ENCODE results near the gene LRCH1. TPM values are rescaled to one million over a fixed set of nuclear protein-coding genes. Genes with fewer than 3 reads are reported as not detected.

The LRCH1 gene
- total and polyA plus RNA-seq, 4 donors, result 2.6 to 6.6 (median 3.4) TPM

DNA sequence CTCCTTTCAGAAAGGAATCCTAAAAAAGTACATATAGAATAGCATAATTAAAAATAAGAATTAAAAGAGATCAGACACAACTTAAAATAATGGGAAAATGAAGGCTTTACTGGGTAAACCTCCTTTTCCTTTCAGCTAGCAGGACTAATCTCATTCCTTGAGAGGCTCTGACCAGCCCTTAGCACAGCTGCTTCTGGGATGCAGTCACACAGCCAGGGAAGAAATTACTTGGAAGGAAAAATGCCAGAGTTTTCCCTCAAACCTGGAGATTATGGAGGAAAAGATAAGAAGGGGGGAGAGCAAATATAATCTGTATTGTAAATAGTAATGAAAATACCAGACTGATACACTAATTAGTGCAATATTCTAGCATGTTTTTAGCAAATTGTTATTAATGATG is 91.8 kb downstream of the LRCH1 start:
- Histone ChIP-seq H3K36me3 (ENCODE audit: control insufficient read depth in 4 of 4, insufficient read depth in 3 of 4, low read depth in 1 of 4, low read length in 3 of 4) (no peaks in the 10 kb centered on the region), H3K9ac (ENCODE audit: low read depth in 1 of 2, low read length in 2 of 2) (no peak overlapping the region), H3K4me1 (ENCODE audit: control insufficient read depth in 4 of 4, insufficient read depth in 4 of 4, low read length in 3 of 4) (peaks cover 10 to 30% (median 21%) of the 10 kb centered on the region in 4 donors), H3K27me3 (ENCODE audit: control insufficient read depth in 4 of 4, insufficient read depth in 4 of 4, low read length in 3 of 4) (no peaks in the 10 kb centered on the region), H3K9me3 (ENCODE audit: control insufficient read depth in 4 of 4, low read length in 3 of 4) (no peaks in the 10 kb centered on the region), H3K4me3 (ENCODE audit: low read depth in 1 of 3, low read length in 3 of 3) (no peak overlapping the region), H3K27ac (ENCODE audit: low read depth in 1 of 2, low read length in 2 of 2) (no peak overlapping the region)
- TF ChIP-seq, protein P1, sequence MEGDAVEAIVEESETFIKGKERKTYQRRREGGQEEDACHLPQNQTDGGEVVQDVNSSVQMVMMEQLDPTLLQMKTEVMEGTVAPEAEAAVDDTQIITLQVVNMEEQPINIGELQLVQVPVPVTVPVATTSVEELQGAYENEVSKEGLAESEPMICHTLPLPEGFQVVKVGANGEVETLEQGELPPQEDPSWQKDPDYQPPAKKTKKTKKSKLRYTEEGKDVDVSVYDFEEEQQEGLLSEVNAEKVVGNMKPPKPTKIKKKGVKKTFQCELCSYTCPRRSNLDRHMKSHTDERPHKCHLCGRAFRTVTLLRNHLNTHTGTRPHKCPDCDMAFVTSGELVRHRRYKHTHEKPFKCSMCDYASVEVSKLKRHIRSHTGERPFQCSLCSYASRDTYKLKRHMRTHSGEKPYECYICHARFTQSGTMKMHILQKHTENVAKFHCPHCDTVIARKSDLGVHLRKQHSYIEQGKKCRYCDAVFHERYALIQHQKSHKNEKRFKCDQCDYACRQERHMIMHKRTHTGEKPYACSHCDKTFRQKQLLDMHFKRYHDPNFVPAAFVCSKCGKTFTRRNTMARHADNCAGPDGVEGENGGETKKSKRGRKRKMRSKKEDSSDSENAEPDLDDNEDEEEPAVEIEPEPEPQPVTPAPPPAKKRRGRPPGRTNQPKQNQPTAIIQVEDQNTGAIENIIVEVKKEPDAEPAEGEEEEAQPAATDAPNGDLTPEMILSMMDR (IDR thresholded peaks at IDR 0.05; ENCODE audit: low read depth, low read length, missing input control), result no peak
- TF ChIP-seq RAD21 (IDR thresholded peaks at IDR 0.05), result no peak
- no peak for TF ChIP-seq GABPA (IDR thresholded peaks at IDR 0.05 in 1 of 2, conservative IDR thresholded peaks at IDR 0.05 in 1 of 2)
- no peak for TF ChIP-seq YY1 (IDR thresholded peaks at IDR 0.05)
- TF ChIP-seq, protein P2, sequence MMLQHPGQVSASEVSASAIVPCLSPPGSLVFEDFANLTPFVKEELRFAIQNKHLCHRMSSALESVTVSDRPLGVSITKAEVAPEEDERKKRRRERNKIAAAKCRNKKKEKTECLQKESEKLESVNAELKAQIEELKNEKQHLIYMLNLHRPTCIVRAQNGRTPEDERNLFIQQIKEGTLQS (IDR thresholded peaks at IDR 0.05), result no peak
- no peak for TF ChIP-seq NR2F2 (IDR thresholded peaks at IDR 0.05)
- no peak for TF ChIP-seq HNF4G (IDR thresholded peaks at IDR 0.05)
- TF ChIP-seq HNF4A (conservative IDR thresholded peaks at IDR 0.05), result no peak
- no peak for TF ChIP-seq JUND (IDR thresholded peaks at IDR 0.05)
- TF ChIP-seq EGR1 (IDR thresholded peaks at IDR 0.05; ENCODE audit: low read depth in 2 of 2), result no peak
- no peak for DNase-seq (ENCODE audit: low spot score)

DNA sequence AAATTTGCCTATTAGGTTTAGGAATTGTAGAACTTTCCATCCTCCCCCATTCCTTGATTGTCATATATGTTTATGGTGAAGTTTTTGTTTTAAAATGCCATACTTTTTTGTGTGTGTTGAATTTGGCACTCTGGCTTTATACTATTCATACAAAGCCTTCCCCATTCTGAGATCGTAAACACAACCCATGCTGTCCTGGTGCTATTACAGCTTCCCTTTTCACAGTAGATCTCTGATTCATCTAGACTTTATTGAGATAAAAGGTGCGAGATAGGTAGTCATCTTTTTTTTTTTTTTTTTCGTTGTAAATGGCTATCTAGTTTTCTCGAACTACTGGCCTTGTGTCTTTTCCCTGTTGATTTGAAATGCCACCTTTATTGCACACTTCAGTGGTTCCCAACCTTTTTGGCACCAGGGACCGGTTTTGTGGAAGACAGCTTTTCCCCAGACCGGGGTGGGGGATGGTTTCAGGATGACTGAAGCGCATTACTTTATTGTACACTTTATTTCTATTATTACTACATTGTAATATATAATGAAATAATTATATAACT is 94.6 kb downstream of the LRCH1 start:
- Histone ChIP-seq H3K36me3 (ENCODE audit: control insufficient read depth in 4 of 4, insufficient read depth in 3 of 4, low read depth in 1 of 4, low read length in 3 of 4) (no peaks in the 10 kb centered on the region), H3K4me3 (ENCODE audit: low read depth in 1 of 3, low read length in 3 of 3) (no peak overlapping the region), H3K27me3 (ENCODE audit: control insufficient read depth in 4 of 4, insufficient read depth in 4 of 4, low read length in 3 of 4) (no peaks in the 10 kb centered on the region), H3K4me1 (ENCODE audit: control insufficient read depth in 4 of 4, insufficient read depth in 4 of 4, low read length in 3 of 4) (peaks cover 7 to 23% (median 18%) of the 10 kb centered on the region in 4 donors), H3K27ac (ENCODE audit: low read depth in 1 of 2, low read length in 2 of 2) (no peak overlapping the region), H3K9me3 (ENCODE audit: control insufficient read depth in 4 of 4, low read length in 3 of 4) (no peaks in the 10 kb centered on the region), H3K9ac (ENCODE audit: low read depth in 1 of 2, low read length in 2 of 2) (no peak overlapping the region)
- no peak for DNase-seq (ENCODE audit: low spot score)
- WGBS, result 74% methylated on average over 7 of the region's 7 CpGs
- TF ChIP-seq HNF4A (conservative IDR thresholded peaks at IDR 0.05) (no peak), FOXA2 (IDR thresholded peaks at IDR 0.05) (no peak), YY1 (IDR thresholded peaks at IDR 0.05) (no peak), SP1 (IDR thresholded peaks at IDR 0.05) (no peak), FOXA1 (IDR thresholded peaks at IDR 0.05) (no peak), TAF1 (conservative IDR thresholded peaks at IDR 0.05) (no peak), RXRA (IDR thresholded peaks at IDR 0.05) (no peak)
- TF ChIP-seq, protein P3, sequence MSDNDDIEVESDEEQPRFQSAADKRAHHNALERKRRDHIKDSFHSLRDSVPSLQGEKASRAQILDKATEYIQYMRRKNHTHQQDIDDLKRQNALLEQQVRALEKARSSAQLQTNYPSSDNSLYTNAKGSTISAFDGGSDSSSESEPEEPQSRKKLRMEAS (IDR thresholded peaks at IDR 0.05), result no peak
- TF ChIP-seq, protein P1 (IDR thresholded peaks at IDR 0.05; ENCODE audit: low read depth, low read length, missing input control), result no peak
- TF ChIP-seq, protein P4, sequence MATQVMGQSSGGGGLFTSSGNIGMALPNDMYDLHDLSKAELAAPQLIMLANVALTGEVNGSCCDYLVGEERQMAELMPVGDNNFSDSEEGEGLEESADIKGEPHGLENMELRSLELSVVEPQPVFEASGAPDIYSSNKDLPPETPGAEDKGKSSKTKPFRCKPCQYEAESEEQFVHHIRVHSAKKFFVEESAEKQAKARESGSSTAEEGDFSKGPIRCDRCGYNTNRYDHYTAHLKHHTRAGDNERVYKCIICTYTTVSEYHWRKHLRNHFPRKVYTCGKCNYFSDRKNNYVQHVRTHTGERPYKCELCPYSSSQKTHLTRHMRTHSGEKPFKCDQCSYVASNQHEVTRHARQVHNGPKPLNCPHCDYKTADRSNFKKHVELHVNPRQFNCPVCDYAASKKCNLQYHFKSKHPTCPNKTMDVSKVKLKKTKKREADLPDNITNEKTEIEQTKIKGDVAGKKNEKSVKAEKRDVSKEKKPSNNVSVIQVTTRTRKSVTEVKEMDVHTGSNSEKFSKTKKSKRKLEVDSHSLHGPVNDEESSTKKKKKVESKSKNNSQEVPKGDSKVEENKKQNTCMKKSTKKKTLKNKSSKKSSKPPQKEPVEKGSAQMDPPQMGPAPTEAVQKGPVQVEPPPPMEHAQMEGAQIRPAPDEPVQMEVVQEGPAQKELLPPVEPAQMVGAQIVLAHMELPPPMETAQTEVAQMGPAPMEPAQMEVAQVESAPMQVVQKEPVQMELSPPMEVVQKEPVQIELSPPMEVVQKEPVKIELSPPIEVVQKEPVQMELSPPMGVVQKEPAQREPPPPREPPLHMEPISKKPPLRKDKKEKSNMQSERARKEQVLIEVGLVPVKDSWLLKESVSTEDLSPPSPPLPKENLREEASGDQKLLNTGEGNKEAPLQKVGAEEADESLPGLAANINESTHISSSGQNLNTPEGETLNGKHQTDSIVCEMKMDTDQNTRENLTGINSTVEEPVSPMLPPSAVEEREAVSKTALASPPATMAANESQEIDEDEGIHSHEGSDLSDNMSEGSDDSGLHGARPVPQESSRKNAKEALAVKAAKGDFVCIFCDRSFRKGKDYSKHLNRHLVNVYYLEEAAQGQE (IDR thresholded peaks at IDR 0.05), result no peak
- TF ChIP-seq, protein P2 (IDR thresholded peaks at IDR 0.05), result no peak
- TF ChIP-seq, protein P5, sequence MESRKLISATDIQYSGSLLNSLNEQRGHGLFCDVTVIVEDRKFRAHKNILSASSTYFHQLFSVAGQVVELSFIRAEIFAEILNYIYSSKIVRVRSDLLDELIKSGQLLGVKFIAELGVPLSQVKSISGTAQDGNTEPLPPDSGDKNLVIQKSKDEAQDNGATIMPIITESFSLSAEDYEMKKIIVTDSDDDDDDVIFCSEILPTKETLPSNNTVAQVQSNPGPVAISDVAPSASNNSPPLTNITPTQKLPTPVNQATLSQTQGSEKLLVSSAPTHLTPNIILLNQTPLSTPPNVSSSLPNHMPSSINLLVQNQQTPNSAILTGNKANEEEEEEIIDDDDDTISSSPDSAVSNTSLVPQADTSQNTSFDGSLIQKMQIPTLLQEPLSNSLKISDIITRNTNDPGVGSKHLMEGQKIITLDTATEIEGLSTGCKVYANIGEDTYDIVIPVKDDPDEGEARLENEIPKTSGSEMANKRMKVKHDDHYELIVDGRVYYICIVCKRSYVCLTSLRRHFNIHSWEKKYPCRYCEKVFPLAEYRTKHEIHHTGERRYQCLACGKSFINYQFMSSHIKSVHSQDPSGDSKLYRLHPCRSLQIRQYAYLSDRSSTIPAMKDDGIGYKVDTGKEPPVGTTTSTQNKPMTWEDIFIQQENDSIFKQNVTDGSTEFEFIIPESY (IDR thresholded peaks at IDR 0.05), result no peak
